Fibroblast of lung (primary cell): Measurements from ENCODE around the gene PXDC1. TPM values are rescaled to one million over a fixed set of nuclear protein-coding genes. Genes with fewer than 3 reads are reported as not detected.

Source experiments
- DNase-seq, 2 donors: peaks; one replicate each; pipeline versions ENCODE4 v3.0.0 to v3.0.0-alpha.2; 2010; ENCODE audit warnings: low read depth in 2 of 2
- H2AFZ ChIP-seq: 2 replicates; pipeline ENCODE4 v1.5.1; 2012; ENCODE audit warnings: low read length, control low read depth, inconsistent platforms
- H3K27ac ChIP-seq: 2 replicates; pipeline ENCODE4 v1.5.1; 2011; ENCODE audit warnings: low read length, control low read depth; ENCODE audit not compliant: insufficient read depth
- H3K27me3 ChIP-seq: 2 replicates; pipeline ENCODE4 v1.5.1; 2011; ENCODE audit warnings: mild to moderate bottlenecking, low read length; ENCODE audit not compliant: control insufficient read depth, insufficient read depth
- H3K36me3 ChIP-seq: 2 replicates; pipeline ENCODE4 v1.5.1; 2011; ENCODE audit warnings: low read length; ENCODE audit not compliant: control insufficient read depth, insufficient read depth
- H3K4me1 ChIP-seq: 2 replicates; pipeline ENCODE4 v1.5.1; 2011; ENCODE audit warnings: low read length; ENCODE audit not compliant: control insufficient read depth, insufficient read depth; ENCODE audit errors: extremely low read depth
- H3K4me2 ChIP-seq: 2 replicates; pipeline ENCODE4 v1.5.1; 2011; ENCODE audit warnings: low read length, control low read depth; ENCODE audit not compliant: insufficient read depth; ENCODE audit errors: extremely low read depth
- H3K4me3 ChIP-seq, 4 experiments: fragments of 200-600 bp in 1 of 4; sonication (generic) in 1 of 4; replicated peaks in 1 of 4; 2 replicates each; pipeline ENCODE4 v1.5.1; 2011 to 2016; ENCODE audit warnings: low read length in 4 of 4, low read depth in 3 of 4, mild to moderate bottlenecking in 3 of 4, control low read depth in 2 of 4, inconsistent platforms in 1 of 4, mixed read lengths in 1 of 4; ENCODE audit not compliant: insufficient read depth in 1 of 4; ENCODE audit errors: control extremely low read depth in 1 of 4
- H3K79me2 ChIP-seq: 2 replicates; pipeline ENCODE4 v1.5.1; 2012; ENCODE audit warnings: mild to moderate bottlenecking, low read length, inconsistent platforms; ENCODE audit not compliant: control insufficient read depth, insufficient read depth
- H3K9ac ChIP-seq: 2 replicates; pipeline ENCODE4 v1.5.1; 2011; ENCODE audit warnings: mild to moderate bottlenecking, low read length, control low read depth; ENCODE audit not compliant: insufficient read depth
- H3K9me3 ChIP-seq: 2 replicates; pipeline ENCODE4 v1.5.1; 2012; ENCODE audit warnings: low read depth, low read length; ENCODE audit not compliant: control insufficient read depth, insufficient read depth
- H4K20me1 ChIP-seq: 2 replicates; pipeline ENCODE4 v1.5.1; 2011; ENCODE audit warnings: low read length; ENCODE audit not compliant: control insufficient read depth, insufficient read depth; ENCODE audit errors: extremely low read depth
- EZH2 ChIP-seq: IDR thresholded peaks from 2 replicates; pipeline ENCODE4 v1.5.1; 2012; ENCODE audit warnings: low read length, control low read depth, mild to moderate bottlenecking; ENCODE audit errors: missing control alignments
- polyA plus RNA-seq, 2 donors: library from polyadenylated mRNA; depleted of rRNA in 1 of 2; stranded (reverse) in 1 of 2; unstranded in 1 of 2; fragments of >200 nt; gene quantifications; 2 replicates each; pipeline ENCODE4 v1.2.1, GENCODE V29; 2011 to 2012; ENCODE audit warnings: missing spikeins in 1 of 2
- total RNA-seq: library from RNA; depleted of rRNA; stranded (reverse); fragments of >200 nt; gene quantifications from 2 replicates; pipeline ENCODE4 v1.2.1, GENCODE V29; 2014
- TF ChIP-seq, protein P1 (sequence below), 2 donors: IDR thresholded peaks in 1 of 2; conservative IDR thresholded peaks in 1 of 2; 1 replicate in 1 of 2; 2 replicates in 1 of 2; pipeline ENCODE4 v1.5.1; 2011 to 2012; ENCODE audit warnings: low read length in 2 of 2, control low read depth in 1 of 2, inconsistent platforms in 1 of 2, low read depth in 1 of 2, mild to moderate bottlenecking in 1 of 2

PXDC1 gene
- total and polyA plus RNA-seq, 2 donors (not counting 1 experiment from before 2014, with no cell fraction given): 30.3 to 52.7 TPM

- H3K4me1 ChIP-seq: peaks cover 13% of the 10 kb centered on the region
- H3K9ac ChIP-seq: no peak overlapping the region
- H3K27ac ChIP-seq: no peak overlapping the region
- H4K20me1 ChIP-seq: no peaks in the 10 kb centered on the region
- peak in 1 of 2 donors; percentile 29 for DNase-seq
- TF ChIP-seq, protein P1, sequence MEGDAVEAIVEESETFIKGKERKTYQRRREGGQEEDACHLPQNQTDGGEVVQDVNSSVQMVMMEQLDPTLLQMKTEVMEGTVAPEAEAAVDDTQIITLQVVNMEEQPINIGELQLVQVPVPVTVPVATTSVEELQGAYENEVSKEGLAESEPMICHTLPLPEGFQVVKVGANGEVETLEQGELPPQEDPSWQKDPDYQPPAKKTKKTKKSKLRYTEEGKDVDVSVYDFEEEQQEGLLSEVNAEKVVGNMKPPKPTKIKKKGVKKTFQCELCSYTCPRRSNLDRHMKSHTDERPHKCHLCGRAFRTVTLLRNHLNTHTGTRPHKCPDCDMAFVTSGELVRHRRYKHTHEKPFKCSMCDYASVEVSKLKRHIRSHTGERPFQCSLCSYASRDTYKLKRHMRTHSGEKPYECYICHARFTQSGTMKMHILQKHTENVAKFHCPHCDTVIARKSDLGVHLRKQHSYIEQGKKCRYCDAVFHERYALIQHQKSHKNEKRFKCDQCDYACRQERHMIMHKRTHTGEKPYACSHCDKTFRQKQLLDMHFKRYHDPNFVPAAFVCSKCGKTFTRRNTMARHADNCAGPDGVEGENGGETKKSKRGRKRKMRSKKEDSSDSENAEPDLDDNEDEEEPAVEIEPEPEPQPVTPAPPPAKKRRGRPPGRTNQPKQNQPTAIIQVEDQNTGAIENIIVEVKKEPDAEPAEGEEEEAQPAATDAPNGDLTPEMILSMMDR (conservative IDR thresholded peaks at IDR 0.05 in 1 of 2, IDR thresholded peaks at IDR 0.05 in 1 of 2; ENCODE audit: low read depth in 1 of 2, low read length in 2 of 2): no peak
- TF ChIP-seq EZH2: no peak
- no peak overlapping the region for H3K4me3 ChIP-seq
- H3K9me3 ChIP-seq: no peaks in the 10 kb centered on the region
- no peak overlapping the region for H3K4me2 ChIP-seq
- H3K36me3 ChIP-seq: peaks cover 3% of the 10 kb centered on the region
- H3K27me3 ChIP-seq: no peaks in the 10 kb centered on the region
- H3K79me2 ChIP-seq: peaks cover 98% of the 10 kb centered on the region
- H2AFZ ChIP-seq: no peak overlapping the region
Observed at GRCh38 chr6:3744211-3744900, 7.2 kb downstream of the PXDC1 start.

DNA sequence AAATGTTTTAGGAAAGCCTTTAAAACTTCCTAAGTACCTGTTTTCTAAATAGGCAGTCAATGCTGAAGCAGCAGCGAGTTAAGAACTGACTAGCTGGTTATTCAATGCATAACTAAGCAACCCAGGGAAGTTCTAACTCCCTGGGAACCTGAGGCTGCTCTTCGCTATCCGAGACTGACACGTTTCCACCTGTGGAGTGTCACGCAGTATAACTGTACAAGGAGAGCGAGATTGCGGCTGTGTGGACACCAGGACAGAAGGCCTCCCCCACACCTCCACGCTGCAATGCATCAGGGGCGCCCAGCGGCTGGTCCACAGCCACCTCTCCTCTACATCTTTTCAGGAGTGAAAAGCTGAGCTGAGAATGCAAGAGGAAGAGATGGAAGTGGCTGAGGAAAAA is 8.0 kb downstream of the PXDC1 start:
- no peak overlapping the region for H2AFZ ChIP-seq
- peak overlapping the region in 1 of 4 experiments; percentile 40 for H3K4me3 ChIP-seq
- peaks cover 98% of the 10 kb centered on the region for H3K79me2 ChIP-seq
- peak overlapping the region; percentile 85 for H3K4me2 ChIP-seq
- no peaks in the 10 kb centered on the region for H4K20me1 ChIP-seq
- no peak overlapping the region for H3K9ac ChIP-seq
- no peak overlapping the region for H3K27ac ChIP-seq
- TF ChIP-seq EZH2: no peak
- TF ChIP-seq, protein P1 (conservative IDR thresholded peaks at IDR 0.05 in 1 of 2, IDR thresholded peaks at IDR 0.05 in 1 of 2; ENCODE audit: low read depth in 1 of 2, low read length in 2 of 2): no peak
- H3K9me3 ChIP-seq: no peaks in the 10 kb centered on the region
- H3K36me3 ChIP-seq: peaks cover 3% of the 10 kb centered on the region
- no peak for DNase-seq
- H3K4me1 ChIP-seq: peaks cover 8% of the 10 kb centered on the region
- H3K27me3 ChIP-seq: no peaks in the 10 kb centered on the region

DNA sequence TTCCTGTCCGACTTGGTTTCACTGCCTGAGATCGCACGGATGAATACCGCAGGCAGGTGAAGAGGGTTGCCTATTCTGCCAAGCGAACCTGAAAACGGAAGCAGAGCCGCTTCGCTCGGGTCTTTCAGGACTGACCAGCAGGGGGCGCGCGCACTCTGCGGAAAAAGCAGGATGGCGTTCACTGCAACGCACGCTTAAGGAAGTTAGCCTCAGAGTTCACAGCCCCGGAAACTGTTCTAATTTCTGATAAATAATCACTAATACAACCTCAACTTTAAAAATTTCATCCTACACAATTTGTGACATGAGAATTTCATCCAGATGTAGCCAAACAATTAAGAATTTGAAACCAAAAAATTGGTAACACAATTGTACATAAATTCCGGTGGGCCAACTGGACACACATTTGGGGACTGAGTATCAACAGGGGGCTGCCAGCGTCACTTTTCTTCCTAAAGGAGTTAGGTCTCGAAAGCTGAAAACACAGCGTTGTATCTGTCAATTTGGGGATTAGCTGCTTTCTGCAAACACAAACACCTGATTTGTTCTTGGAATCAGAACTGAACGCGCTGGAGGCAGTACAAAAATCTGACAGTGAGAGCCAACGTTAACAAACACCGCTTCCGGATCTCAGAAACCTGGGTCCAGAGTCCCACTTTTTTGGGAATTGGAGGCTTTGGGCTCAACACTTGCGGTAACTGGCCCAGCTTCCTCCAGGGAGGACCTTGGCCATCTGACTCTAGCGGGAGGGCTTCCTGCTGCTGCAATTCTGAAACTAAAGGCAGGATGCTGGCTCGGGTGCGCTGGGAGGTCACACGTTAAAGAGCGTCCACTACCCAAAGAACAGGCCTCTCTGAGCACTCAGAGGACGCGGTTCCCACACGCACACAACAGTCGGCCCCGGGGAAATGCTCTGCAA is 8.8 kb downstream of the PXDC1 start:
- Histone ChIP-seq H2AFZ (no peak overlapping the region), H3K4me1 (peaks cover 4% of the 10 kb centered on the region), H3K9ac (no peak overlapping the region), H3K4me3 (peak overlapping the region in 2 of 4 experiments; percentile 11 to 40), H3K36me3 (peaks cover 3% of the 10 kb centered on the region), H3K4me2 (peak overlapping the region; percentile 85), H4K20me1 (no peaks in the 10 kb centered on the region), H3K27ac (peak overlapping the region; percentile 51), H3K79me2 (peaks cover 98% of the 10 kb centered on the region), H3K9me3 (no peaks in the 10 kb centered on the region), H3K27me3 (no peaks in the 10 kb centered on the region)
- TF ChIP-seq, protein P1 (conservative IDR thresholded peaks at IDR 0.05 in 1 of 2, IDR thresholded peaks at IDR 0.05 in 1 of 2; ENCODE audit: low read depth in 1 of 2, low read length in 2 of 2): peak; percentile 73 to 74
- TF ChIP-seq EZH2: no peak
- peak; percentile 62 to 78 for DNase-seq
